Thymus (tissue), 14 donors: ENCODE data around the gene ALDH9A1. TPM values are rescaled to one million over a fixed set of nuclear protein-coding genes. Genes with fewer than 3 reads are reported as not detected.
"Not testable (repeated sequence)": the region's sequence is repeated elsewhere in the genome, so short reads cannot be mapped to it uniquely, and the experiment has no call there.

ENCODE experiments used
- DNase-seq, 9 donors: peaks; one replicate each; pipeline ENCODE4 v3.0.0-alpha.2; 2013; ENCODE audit warnings: low spot score in 9 of 9, low read depth in 6 of 9, missing footprints in 1 of 9
- H3K27ac ChIP-seq, 2 donors: one replicate each; pipeline ENCODE4 v1.5.1; 2013; ENCODE audit warnings: control low read depth in 1 of 2, low read depth in 1 of 2, low read length in 1 of 2, mild to moderate bottlenecking in 1 of 2, moderate library complexity in 1 of 2
- H3K27me3 ChIP-seq, 2 donors: one replicate each; pipeline ENCODE4 v1.5.1; 2013; ENCODE audit warnings: low read length in 1 of 2; ENCODE audit not compliant: control insufficient read depth in 2 of 2, insufficient read depth in 1 of 2
- H3K36me3 ChIP-seq, 2 donors: one replicate each; pipeline ENCODE4 v1.5.1; 2013; ENCODE audit warnings: low read length in 1 of 2, mild to moderate bottlenecking in 1 of 2, moderate library complexity in 1 of 2; ENCODE audit not compliant: control insufficient read depth in 2 of 2, insufficient read depth in 2 of 2
- H3K4me1 ChIP-seq, 2 donors: one replicate each; pipeline ENCODE4 v1.5.1; 2013; ENCODE audit warnings: low read length in 2 of 2; ENCODE audit not compliant: control insufficient read depth in 2 of 2, insufficient read depth in 2 of 2
- H3K4me3 ChIP-seq, 2 donors: one replicate each; pipeline ENCODE4 v1.5.1; 2013; ENCODE audit warnings: low read length in 2 of 2, control low read depth in 1 of 2, mild to moderate bottlenecking in 1 of 2
- H3K9me3 ChIP-seq, 2 donors: one replicate each; pipeline ENCODE4 v1.5.1; 2013; ENCODE audit warnings: low read length in 1 of 2, mild to moderate bottlenecking in 1 of 2; ENCODE audit not compliant: control insufficient read depth in 2 of 2, insufficient read depth in 1 of 2
- WGBS: extraction: QIAGEN DNeasy Blood & Tissue Kit; methylation state at CpG from one replicate; pipeline ENCODE4 v1.1.7; 2013; 5-methylcytosine and 5-hydroxymethylcytosine counted together
- long read RNA-seq, 10 donors: transcript quantifications; one replicate each; lab custom pipeline, GENCODE V29; 2026
- polyA plus RNA-seq: library from polyadenylated mRNA; stranded (reverse); fragments of 200-250 nt; gene quantifications from one replicate; pipeline ENCODE4 v1.2.3, GENCODE V29; 2013
- total RNA-seq: library from RNA; stranded (reverse); fragments of 120-200 nt; gene quantifications from one replicate; pipeline ENCODE4 v1.2.4, GENCODE V29; 2013
- donor health status: healthy.

The ALDH9A1 gene
- total RNA-seq: 41.0 TPM
- 44.9 TPM for polyA plus RNA-seq
- long read RNA-seq, donor 1, partial matches to known transcripts: 0 of 4 reads
- long read RNA-seq, donor 1, other reads (novel, unspliced or antisense): 0 of 4 reads
- long read RNA-seq, donor 2, transcript ALDH9A1-201 (11 exons, 2,696 nt): minor isoform, 19 of 67 reads
- long read RNA-seq, donor 2, transcript ALDH9A1-203 (2 exons, 559 nt): major isoform, 48 of 67 reads
- long read RNA-seq, donor 2, partial matches to known transcripts: 0 of 67 reads
- long read RNA-seq, donor 2, other reads (novel, unspliced or antisense): 0 of 67 reads
- long read RNA-seq, donor 3, transcript ALDH9A1-203 (2 exons, 559 nt): major isoform, 18 of 34 reads
- long read RNA-seq, donor 3, transcript ALDH9A1-201 (11 exons, 2,696 nt): minor isoform, 15 of 34 reads
- long read RNA-seq, donor 3, partial matches to known transcripts: 0 of 34 reads
- long read RNA-seq, donor 3, other reads (novel, unspliced or antisense): 0 of 34 reads
- long read RNA-seq, donor 4, transcript ALDH9A1-203 (2 exons, 559 nt): major isoform, 9 of 18 reads
- long read RNA-seq, donor 4, transcript ALDH9A1-201 (11 exons, 2,696 nt): major isoform, 9 of 18 reads
- long read RNA-seq, donor 4, partial matches to known transcripts: 0 of 18 reads
- long read RNA-seq, donor 4, other reads (novel, unspliced or antisense): 0 of 18 reads
- long read RNA-seq, donor 5, transcript ALDH9A1-201 (11 exons, 2,696 nt): minor isoform, 26 of 67 reads
- long read RNA-seq, donor 5, transcript ALDH9A1-203 (2 exons, 559 nt): major isoform, 40 of 67 reads
- long read RNA-seq, donor 5, partial matches to known transcripts: 0 of 67 reads
- long read RNA-seq, donor 5, other reads (novel, unspliced or antisense): 0 of 67 reads
- long read RNA-seq, donor 6, transcript ALDH9A1-203 (2 exons, 559 nt): major isoform, 10 of 15 reads
- long read RNA-seq, donor 6, transcript ALDH9A1-201 (11 exons, 2,696 nt): minor isoform, 5 of 15 reads
- long read RNA-seq, donor 6, partial matches to known transcripts: 0 of 15 reads
- long read RNA-seq, donor 6, other reads (novel, unspliced or antisense): 0 of 15 reads
- long read RNA-seq, donor 7, transcript ALDH9A1-201 (11 exons, 2,696 nt): major isoform, 22 of 35 reads
- long read RNA-seq, donor 7, transcript ALDH9A1-203 (2 exons, 559 nt): minor isoform, 13 of 35 reads
- long read RNA-seq, donor 7, partial matches to known transcripts: 0 of 35 reads
- long read RNA-seq, donor 7, other reads (novel, unspliced or antisense): 0 of 35 reads
- long read RNA-seq, donor 8, transcript ALDH9A1-203 (2 exons, 559 nt): minor isoform, 6 of 13 reads
- long read RNA-seq, donor 8, transcript ALDH9A1-201 (11 exons, 2,696 nt): major isoform, 7 of 13 reads
- long read RNA-seq, donor 8, partial matches to known transcripts: 0 of 13 reads
- long read RNA-seq, donor 8, other reads (novel, unspliced or antisense): 0 of 13 reads
- long read RNA-seq, donor 9, transcript ALDH9A1-201 (11 exons, 2,696 nt): major isoform, 16 of 25 reads
- long read RNA-seq, donor 9, transcript ALDH9A1-203 (2 exons, 559 nt): minor isoform, 9 of 25 reads
- long read RNA-seq, donor 9, partial matches to known transcripts: 0 of 25 reads
- long read RNA-seq, donor 9, other reads (novel, unspliced or antisense): 0 of 25 reads
- long read RNA-seq, donor 10, transcript ALDH9A1-203 (2 exons, 559 nt): minor isoform, 8 of 25 reads
- long read RNA-seq, donor 10, transcript ALDH9A1-201 (11 exons, 2,696 nt): major isoform, 17 of 25 reads
- long read RNA-seq, donor 10, partial matches to known transcripts: 0 of 25 reads
- long read RNA-seq, donor 10, other reads (novel, unspliced or antisense): 0 of 25 reads

DNA sequence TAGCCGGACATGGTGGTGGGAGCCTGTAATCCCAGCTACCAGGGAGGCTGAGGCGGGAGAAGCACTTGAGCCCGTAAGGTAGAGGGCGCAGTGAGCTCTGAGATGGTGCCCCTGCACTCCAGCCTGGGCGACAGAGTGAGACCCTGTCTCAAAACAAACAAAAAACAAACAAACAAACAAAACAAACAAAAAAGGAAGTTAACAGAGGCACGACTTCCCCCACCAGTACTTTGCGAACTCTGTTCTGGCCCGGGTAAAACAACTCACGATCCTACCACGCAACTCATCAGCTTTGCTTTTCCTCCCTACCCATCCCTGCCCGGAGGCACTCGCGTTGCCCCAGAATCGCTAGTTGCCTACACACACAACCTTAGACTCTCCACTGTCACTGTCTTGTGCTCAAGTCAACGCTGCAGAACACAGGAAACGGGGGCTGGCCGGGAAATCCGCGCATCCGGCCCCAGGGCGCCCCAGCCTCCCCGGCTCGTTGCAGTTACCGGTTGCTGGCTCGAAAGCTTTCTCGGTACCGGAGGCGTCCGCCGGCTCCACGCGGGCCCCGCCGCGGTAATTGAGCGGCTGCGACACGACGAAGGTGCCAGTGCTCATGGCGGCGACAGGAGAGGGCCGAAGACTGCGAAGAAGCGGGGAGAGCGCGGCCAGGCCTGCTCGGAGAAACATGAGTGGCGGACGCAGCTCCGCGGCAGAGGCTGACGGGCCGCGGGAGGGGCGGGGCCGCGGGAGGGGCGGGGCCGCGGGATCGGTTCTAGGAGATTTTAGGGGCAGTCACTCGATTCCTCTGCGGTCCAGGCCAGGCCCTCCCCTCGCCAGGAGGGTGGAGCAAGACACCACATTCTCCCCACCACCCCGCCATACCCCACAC, at the start of gene ALDH9A1:
Gene ALDH9A1 (minus strand): TSS at position 682 of the 880 bp plus-strand sequence. CDS start 4 bp downstream, at position 678.
- Histone ChIP-seq H3K36me3 (no peaks in the 10 kb centered on the region), H3K4me3 (peak within 1 kb of the TSS; percentile 66 to 91)
- WGBS: 1% methylated on average over 65 of the region's 65 CpGs

GRCh38 chr1:165747632-165748447, 49.5 kb upstream of the ALDH9A1 start:
- Histone ChIP-seq H3K27ac (no peak overlapping the region), H3K4me1 (no peaks in the 10 kb centered on the region), H3K4me3 (no peak overlapping the region), H3K36me3 (peaks cover 7 to 17% of the 10 kb centered on the region in 2 donors), H3K9me3 (no peaks in the 10 kb centered on the region), H3K27me3 (no peaks in the 10 kb centered on the region)
- 98% methylated on average over 9 of the region's 9 CpGs for WGBS
- DNase-seq: no peak

More for the DNA sequence above, at the start of gene ALDH9A1:
- no peaks in the 10 kb centered on the region for H3K27me3 ChIP-seq
- H3K9me3 ChIP-seq: no peaks in the 10 kb centered on the region
- peak; percentile 63 to 94 (median 81) for DNase-seq
- peak within 1 kb of the TSS; percentile 97 to 100 for H3K27ac ChIP-seq
- H3K4me1 ChIP-seq: peaks cover 6 to 13% of the 10 kb centered on the region in 2 donors

- not testable (repeated sequence) for H3K4me1 ChIP-seq, H3K4me3 ChIP-seq, DNase-seq, H3K27me3 ChIP-seq, H3K9me3 ChIP-seq, H3K27ac ChIP-seq
- WGBS: 98% methylated on average over 1 of the region's 1 CpG
- H3K36me3 ChIP-seq: peaks cover 20 to 40% of the 10 kb centered on the region in 2 donors
Observed at GRCh38 chr1:165744913-165745312, 46.6 kb upstream of the ALDH9A1 start.

- Histone ChIP-seq H3K36me3 (peaks cover 26 to 41% of the 10 kb centered on the region in 2 donors), H3K27ac (no peak overlapping the region), H3K4me1 (no peaks in the 10 kb centered on the region), H3K9me3 (no peaks in the 10 kb centered on the region), H3K27me3 (no peaks in the 10 kb centered on the region), H3K4me3 (no peak overlapping the region)
- no peak for DNase-seq
- WGBS: 92% methylated on average over 8 of the region's 8 CpGs
Observed at GRCh38 chr1:165742194-165742593, 43.8 kb upstream of the ALDH9A1 start.

- H3K9me3 ChIP-seq: no peaks in the 10 kb centered on the region
- peaks cover 33 to 48% of the 10 kb centered on the region in 2 donors for H3K36me3 ChIP-seq
- 81% methylated on average over 1 of the region's 1 CpG for WGBS
- no peaks in the 10 kb centered on the region for H3K4me1 ChIP-seq
- no peak overlapping the region for H3K27ac ChIP-seq
- no peak for DNase-seq
- H3K4me3 ChIP-seq: no peak overlapping the region
- H3K27me3 ChIP-seq: no peaks in the 10 kb centered on the region
Observed at GRCh38 chr1:165738794-165739193, 40.4 kb upstream of the ALDH9A1 start.

GRCh38 chr1:165737196-165737595, 38.8 kb upstream of the ALDH9A1 start:
- Histone ChIP-seq H3K27ac (no peak overlapping the region), H3K36me3 (peaks cover 23 to 42% of the 10 kb centered on the region in 2 donors)
- DNase-seq: no peak

DNA sequence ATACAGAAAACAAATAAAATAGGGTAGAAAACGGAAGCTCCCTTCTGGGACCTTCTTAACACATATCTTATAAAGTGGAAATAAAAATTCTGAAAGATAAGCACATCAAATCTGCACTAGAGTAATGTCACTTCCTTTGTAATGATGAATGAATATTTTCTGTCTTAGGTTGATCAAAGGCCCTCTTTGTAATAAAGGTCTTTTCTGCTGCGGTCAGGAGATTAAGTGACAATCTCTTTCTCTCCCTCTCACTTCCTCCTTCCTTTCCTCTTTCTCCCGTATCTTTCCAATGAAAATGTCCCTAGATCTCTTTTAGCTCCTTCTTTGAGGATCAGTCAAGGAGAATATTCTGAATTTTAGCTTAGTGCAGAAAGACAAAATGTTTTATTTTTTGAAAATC, 36.5 kb upstream of the ALDH9A1 start:
- H3K4me3 ChIP-seq: no peak overlapping the region
- no peak for DNase-seq
- H3K36me3 ChIP-seq: peaks cover 18 to 27% of the 10 kb centered on the region in 2 donors
- H3K9me3 ChIP-seq: no peaks in the 10 kb centered on the region
- no peak overlapping the region for H3K27ac ChIP-seq
- 98% methylated on average over 3 of the region's 3 CpGs for WGBS
- H3K27me3 ChIP-seq: no peaks in the 10 kb centered on the region
- no peaks in the 10 kb centered on the region for H3K4me1 ChIP-seq

More at GRCh38 chr1:165737196-165737595, 38.8 kb upstream of the ALDH9A1 start:
- Histone ChIP-seq H3K9me3 (no peaks in the 10 kb centered on the region), H3K4me3 (no peak overlapping the region), H3K27me3 (no peaks in the 10 kb centered on the region), H3K4me1 (no peaks in the 10 kb centered on the region)
